Naive thymus-derived CD4-positive, alpha-beta T cell (primary cell): ENCODE results near the gene LARGE2. TPM values are rescaled to one million over a fixed set of nuclear protein-coding genes. Genes with fewer than 3 reads are reported as not detected.

Experiments used
- ATAC-seq: fragments of 150-1000 bp; cut with Tn5 transposase; 2 replicates; pipeline ENCODE4 v1.10.0; 2021; ENCODE audit warnings: mild to moderate bottlenecking, moderate library complexity
- CTCF ChIA-PET: fragments of 350-600 bp; sonication (Branson Sonifier 250); formaldehyde crosslinking; loops from one replicate; lab custom pipeline; 2021; ENCODE audit warnings: antibody characterized with exemption; lab: Charles Lee
- POLR2A ChIA-PET: fragments of 350-600 bp; sonication (Branson Sonifier 250); formaldehyde crosslinking; loops from one replicate; lab custom pipeline; 2021; ENCODE audit warnings: antibody characterized with exemption, inconsistent platforms; lab: Charles Lee
- DNase-seq, 9 donors: peaks; one replicate each; pipeline versions ENCODE4 v3.0.0 to v3.0.0-alpha.2; 2020 to 2022; ENCODE audit warnings: mixed read lengths in 1 of 9
- H3K27ac ChIP-seq: one replicate; pipeline ENCODE4 v1.7.0; 2013; ENCODE audit warnings: mild to moderate bottlenecking, low read depth, low read length, moderate library complexity
- H3K27me3 ChIP-seq, 2 donors: one replicate each; pipeline ENCODE4 v1.7.0; 2013; ENCODE audit warnings: low read length in 2 of 2, mild to moderate bottlenecking in 2 of 2, moderate library complexity in 2 of 2; ENCODE audit not compliant: control insufficient read depth in 2 of 2, insufficient read depth in 2 of 2
- H3K36me3 ChIP-seq, 3 experiments: 1 replicate in 2 of 3; 2 replicates in 1 of 3; pipeline ENCODE4 v1.7.0; 2013; ENCODE audit warnings: low read length in 3 of 3, mild to moderate bottlenecking in 3 of 3, moderate library complexity in 1 of 3; ENCODE audit not compliant: insufficient read depth in 3 of 3, control insufficient read depth in 2 of 3
- H3K4me1 ChIP-seq, 2 donors: one replicate each; pipeline ENCODE4 v1.7.0; 2013; ENCODE audit warnings: low read length in 2 of 2, mild to moderate bottlenecking in 2 of 2, moderate library complexity in 1 of 2; ENCODE audit not compliant: control insufficient read depth in 2 of 2, insufficient read depth in 2 of 2
- H3K4me3 ChIP-seq: 2 replicates; pipeline ENCODE4 v1.7.0; 2013; ENCODE audit warnings: mild to moderate bottlenecking, low read length
- H3K9me3 ChIP-seq, 3 experiments: 1 replicate in 2 of 3; 2 replicates in 1 of 3; pipeline ENCODE4 v1.7.0; 2013; ENCODE audit warnings: low read length in 3 of 3; ENCODE audit not compliant: control insufficient read depth in 2 of 3
- H3K27ac Mint-ChIP-seq, 9 donors: one replicate each; pipeline ENCODE4 v1.8.0; 2020 to 2022; ENCODE audit warnings: mixed read lengths in 9 of 9, mild to moderate bottlenecking in 8 of 9, moderate library complexity in 5 of 9, inconsistent platforms in 2 of 9
- H3K27me3 Mint-ChIP-seq, 5 donors: one replicate each; pipeline ENCODE4 v1.8.0; 2021 to 2022; ENCODE audit warnings: mixed read lengths in 5 of 5, mild to moderate bottlenecking in 1 of 5
- H3K36me3 Mint-ChIP-seq, 5 donors: one replicate each; pipeline ENCODE4 v1.8.0; 2020 to 2022; ENCODE audit warnings: mixed read lengths in 5 of 5, mild to moderate bottlenecking in 3 of 5, inconsistent platforms in 1 of 5
- H3K4me1 Mint-ChIP-seq, 7 donors: one replicate each; pipeline ENCODE4 v1.8.0; 2020 to 2022; ENCODE audit warnings: mixed read lengths in 7 of 7, mild to moderate bottlenecking in 3 of 7, inconsistent platforms in 1 of 7
- H3K4me3 Mint-ChIP-seq, 10 donors: one replicate each; pipeline ENCODE4 v1.8.0; 2020 to 2022; ENCODE audit warnings: mild to moderate bottlenecking in 10 of 10, mixed read lengths in 10 of 10, moderate library complexity in 6 of 10, inconsistent platforms in 2 of 10
- H3K9me3 Mint-ChIP-seq, 11 donors: one replicate each; pipeline ENCODE4 v1.8.0; 2020 to 2022; ENCODE audit warnings: mixed read lengths in 11 of 11, mild to moderate bottlenecking in 4 of 11, inconsistent platforms in 1 of 11, moderate library complexity in 1 of 11
- intact Hi-C, 2 donors: fragments of 100-400 bp; cut with micrococcal nuclease; formaldehyde crosslinking; loops; one replicate each; pipeline ENCODE4 v1.15.1; 2023
- polyA plus RNA-seq, 2 donors: library from polyadenylated mRNA; unstranded; fragments of 300-500 nt; fragmentation: Illumina TruSeq; gene quantifications; one replicate each; pipeline ENCODE4 v1.2.3, GENCODE V29; 2021
- total RNA-seq, 6 experiments: library from RNA in 5 of 6; stranded (reverse) in 5 of 6; gene quantifications; 1 replicate in 5 of 6; 2 replicates in 1 of 6; pipeline ENCODE4 v1.2.3 and lab custom pipeline; 2021 to 2026

LARGE2 gene
- total and polyA plus RNA-seq, 7 experiments from 2014 or later, result 0.24 to 4.8 (median 1.6) TPM; not detected in 1

DNA sequence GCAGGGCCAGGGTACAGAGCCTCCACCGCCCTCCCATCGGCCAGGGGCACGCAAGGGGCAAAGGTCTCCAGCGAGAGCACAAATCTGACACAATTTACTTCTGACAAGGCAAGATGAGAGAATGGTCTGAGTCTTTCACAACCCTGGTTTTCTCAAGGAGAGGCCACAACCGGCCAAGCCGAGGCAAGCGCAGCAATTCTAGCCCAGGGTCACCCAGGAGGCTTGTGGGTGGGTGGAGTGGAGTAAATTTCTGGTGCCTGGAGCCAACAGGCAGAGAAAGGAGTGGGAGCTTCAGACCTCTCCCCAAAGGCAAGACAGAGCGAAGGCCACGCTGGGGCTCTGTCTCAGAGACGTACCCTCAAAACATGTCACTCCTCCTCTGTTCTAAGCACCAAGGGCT, 9.3 kb downstream of the LARGE2 start:
- no peaks in the 10 kb centered on the region for H3K27me3 Mint-ChIP-seq
- CTCF ChIA-PET, result no interaction called here
- Histone ChIP-seq H3K9me3 (no peaks in the 10 kb centered on the region), H3K4me1 (peaks cover 27 to 30% of the 10 kb centered on the region in 2 donors), H3K27ac (peak overlapping the region; percentile 22), H3K4me3 (no peak overlapping the region), H3K27me3 (no peaks in the 10 kb centered on the region), H3K36me3 (peaks cover 4 to 44% (median 10%) of the 10 kb centered on the region in 3 experiments)
- H3K27ac Mint-ChIP-seq, result peak overlapping the region; percentile 14 to 95 (median 54)
- ATAC-seq (no peak), DNase-seq (no peak)
- intact Hi-C loops, result no loop called here
- peak overlapping the region in 1 of 10 donors; percentile 63 for H3K4me3 Mint-ChIP-seq
- H3K4me1 Mint-ChIP-seq, result peaks cover 20 to 40% (median 24%) of the 10 kb centered on the region in 7 donors
- no peaks in the 10 kb centered on the region for H3K9me3 Mint-ChIP-seq
- POLR2A ChIA-PET, result interaction anchor here (0.6 to 4.1 kb wide), 2 partner anchors 13 to 112 kb away, joined by 3 to 26 read pairs; partner anchors contain the start of gene PEX16
- peaks cover 0 to 16% (median 2%) of the 10 kb centered on the region in 5 donors for H3K36me3 Mint-ChIP-seq

DNA sequence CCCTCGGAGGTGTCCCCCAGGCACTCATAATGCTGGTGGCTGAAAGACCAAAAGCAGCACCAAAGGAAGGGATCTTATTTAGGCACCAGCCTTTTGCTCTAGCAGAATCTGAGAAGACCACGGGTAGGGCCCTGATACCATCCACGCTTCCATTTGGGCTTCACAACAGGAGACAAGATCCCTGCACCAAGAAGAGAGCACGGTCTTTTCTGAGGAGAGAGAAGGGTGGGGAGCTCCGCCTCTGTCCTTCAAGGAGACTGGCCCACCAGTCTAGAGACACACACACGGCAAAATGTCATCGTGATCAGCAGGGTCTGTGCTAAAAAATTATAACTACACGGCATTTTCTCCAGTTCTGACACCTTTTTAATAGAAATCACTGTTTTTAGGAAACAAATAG, 9.8 kb downstream of the LARGE2 start:
- Histone ChIP-seq H3K27ac (no peak overlapping the region), H3K27me3 (no peaks in the 10 kb centered on the region), H3K9me3 (no peaks in the 10 kb centered on the region), H3K4me1 (peaks cover 26 to 27% of the 10 kb centered on the region in 2 donors), H3K36me3 (peaks cover 4 to 49% (median 14%) of the 10 kb centered on the region in 3 experiments), H3K4me3 (no peak overlapping the region)
- POLR2A ChIA-PET, result interaction anchor here (0.6 kb wide), 1 partner anchor 112 kb away, joined by 3 read pairs; no protein-coding TSS in a partner anchor
- Mint-ChIP-seq H3K4me3 (no peak overlapping the region), H3K27ac (peak overlapping the region in 6 of 9 donors; percentile 14 to 76 (median 38)), H3K9me3 (no peaks in the 10 kb centered on the region), H3K27me3 (no peaks in the 10 kb centered on the region), H3K4me1 (peaks cover 20 to 39% (median 24%) of the 10 kb centered on the region in 7 donors), H3K36me3 (peaks cover 0 to 21% (median 3%) of the 10 kb centered on the region in 5 donors)
- CTCF ChIA-PET, result no interaction called here
- DNase-seq, result no peak
- ATAC-seq, result no peak
- intact Hi-C loops, result no loop called here

DNA sequence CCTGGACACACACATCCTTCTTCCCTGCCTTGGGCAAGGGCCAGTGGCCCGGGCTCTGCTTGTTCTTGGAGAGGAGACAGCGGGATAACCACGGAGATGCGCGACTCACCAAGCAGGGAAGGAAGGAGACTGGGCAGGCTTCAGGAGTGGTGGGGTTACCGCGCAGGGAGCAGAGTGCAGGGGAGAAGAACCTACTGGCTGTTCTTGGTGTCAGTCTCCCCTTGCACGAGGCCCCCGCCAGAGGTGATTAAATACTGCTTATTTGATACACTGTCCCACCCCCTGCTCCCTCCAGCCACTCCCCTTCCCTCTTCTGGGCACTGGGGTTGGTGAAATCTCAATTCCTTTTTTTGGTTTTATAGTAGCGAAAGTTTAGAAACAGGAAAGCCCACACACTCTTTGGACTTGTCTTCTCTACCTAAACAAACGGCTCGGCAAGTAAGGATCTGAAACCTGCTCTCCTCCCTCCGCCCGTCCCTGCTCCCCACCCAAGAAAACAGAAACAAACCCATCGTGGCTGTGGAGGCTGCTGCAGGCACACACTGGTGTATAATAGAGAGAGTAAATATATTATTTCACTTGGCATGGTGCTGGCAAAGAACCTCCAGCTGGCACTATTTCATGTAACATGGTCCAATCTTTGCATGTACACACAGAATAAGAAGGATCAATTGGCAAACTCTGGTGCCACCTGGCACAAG, 10.8 kb downstream of the LARGE2 start:
- Mint-ChIP-seq H3K36me3 (peaks cover 0 to 27% (median 3%) of the 10 kb centered on the region in 5 donors), H3K4me3 (no peak overlapping the region), H3K27ac (peak overlapping the region in 1 of 9 donors; percentile 54), H3K27me3 (no peaks in the 10 kb centered on the region), H3K9me3 (no peaks in the 10 kb centered on the region), H3K4me1 (peaks cover 17 to 36% (median 22%) of the 10 kb centered on the region in 7 donors)
- DNase-seq (no peak), ATAC-seq (peak; percentile 39)
- POLR2A ChIA-PET, result no interaction called here
- Histone ChIP-seq H3K4me3 (no peak overlapping the region), H3K36me3 (peaks cover 4 to 57% (median 14%) of the 10 kb centered on the region in 3 experiments), H3K4me1 (peaks cover 25 to 27% of the 10 kb centered on the region in 2 donors), H3K27ac (no peak overlapping the region), H3K9me3 (no peaks in the 10 kb centered on the region), H3K27me3 (no peaks in the 10 kb centered on the region)
- CTCF ChIA-PET, result no interaction called here
- intact Hi-C loops, result no loop called here

DNA sequence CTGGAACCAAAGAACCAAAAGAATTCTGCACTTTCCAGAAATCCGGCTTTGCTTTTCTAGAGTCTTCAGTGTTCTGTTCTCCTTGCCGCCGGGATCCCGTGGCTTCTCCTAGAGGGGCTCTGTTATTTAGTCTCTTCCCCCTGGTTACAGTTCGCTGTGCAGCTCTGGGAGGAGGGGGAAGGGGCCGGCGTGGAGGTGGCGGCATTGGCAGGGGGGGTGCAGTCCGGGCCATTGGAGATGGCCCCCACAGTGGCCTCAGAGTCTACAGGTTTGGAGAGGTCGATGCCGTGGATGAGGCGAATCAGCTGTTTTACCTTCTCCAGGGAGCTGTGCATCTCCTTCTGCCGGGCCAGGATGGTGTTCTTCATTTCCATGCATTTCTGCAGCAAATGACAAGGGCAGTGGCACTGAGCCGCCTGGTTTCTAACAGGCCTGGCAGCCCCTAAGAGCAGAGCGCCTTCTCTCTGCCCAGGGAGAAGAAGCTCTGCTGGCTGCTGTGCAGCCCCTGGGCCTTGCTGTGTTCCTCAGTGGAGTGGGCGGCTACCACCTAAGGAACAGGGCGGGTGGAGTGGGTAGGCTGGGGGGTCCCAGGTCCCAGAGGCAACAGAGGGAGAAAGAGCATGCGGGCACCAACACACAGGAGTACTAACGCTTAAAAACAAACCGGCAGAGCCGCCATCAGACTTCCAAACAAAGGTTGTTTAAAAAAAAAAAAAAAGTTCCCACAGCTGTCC, 11.6 kb downstream of the LARGE2 start:
- Histone ChIP-seq H3K36me3 (peaks cover 4 to 60% (median 14%) of the 10 kb centered on the region in 3 experiments), H3K4me3 (no peak overlapping the region), H3K4me1 (peaks cover 25 to 27% of the 10 kb centered on the region in 2 donors), H3K27me3 (no peaks in the 10 kb centered on the region), H3K9me3 (no peaks in the 10 kb centered on the region), H3K27ac (no peak overlapping the region)
- Mint-ChIP-seq H3K27ac (no peak overlapping the region), H3K4me1 (peaks cover 15 to 36% (median 22%) of the 10 kb centered on the region in 7 donors), H3K4me3 (no peak overlapping the region), H3K9me3 (no peaks in the 10 kb centered on the region), H3K36me3 (peaks cover 0 to 30% (median 3%) of the 10 kb centered on the region in 5 donors), H3K27me3 (no peaks in the 10 kb centered on the region)
- ATAC-seq, result no peak
- CTCF ChIA-PET, result interaction anchor here (0.6 kb wide), 1 partner anchor 1010 kb away, joined by 3 read pairs; no protein-coding TSS in a partner anchor
- intact Hi-C loops, result no loop called here
- POLR2A ChIA-PET, result no interaction called here
- no peak for DNase-seq

DNA sequence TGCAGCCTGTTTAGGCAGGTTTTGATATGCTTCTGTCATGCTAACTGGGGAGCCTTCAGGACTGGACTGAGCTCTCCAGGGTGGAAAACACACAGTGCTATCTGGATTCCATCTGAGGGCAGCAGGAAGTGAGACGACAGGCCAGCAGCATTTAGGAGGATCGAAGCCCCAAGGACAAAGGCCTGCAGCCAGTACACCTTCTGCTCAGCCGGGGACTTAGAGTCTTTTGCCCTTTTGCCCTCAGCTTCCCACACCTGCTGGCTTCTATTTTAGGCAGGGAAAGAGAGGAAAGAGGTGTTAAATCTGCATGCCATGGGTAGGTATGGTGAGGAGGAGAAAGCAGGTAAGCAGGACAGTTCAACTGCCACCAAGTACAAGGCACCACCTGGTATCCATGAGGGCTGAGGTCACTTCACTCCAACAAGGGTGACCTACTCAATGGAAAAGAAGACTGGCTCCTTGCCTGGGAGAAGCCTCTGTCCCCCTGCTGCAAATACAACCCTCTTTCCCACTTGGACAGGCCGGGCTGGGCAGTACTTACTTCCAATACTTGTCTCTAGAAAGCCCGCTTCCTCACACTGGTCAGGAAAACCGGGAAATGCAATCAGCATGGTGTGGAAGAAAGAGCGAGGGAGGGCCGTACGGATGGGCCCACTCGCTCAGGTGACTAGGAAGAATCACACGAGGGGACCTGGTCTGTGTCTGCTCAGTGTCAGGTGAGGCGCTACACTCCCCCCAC, 12.3 kb downstream of the LARGE2 start:
- intact Hi-C loops, result no loop called here
- Histone ChIP-seq H3K27ac (no peak overlapping the region), H3K27me3 (no peaks in the 10 kb centered on the region), H3K4me3 (no peak overlapping the region), H3K4me1 (peaks cover 19 to 22% of the 10 kb centered on the region in 2 donors), H3K36me3 (peaks cover 4 to 60% (median 14%) of the 10 kb centered on the region in 3 experiments), H3K9me3 (no peaks in the 10 kb centered on the region)
- no peak for ATAC-seq
- no peak overlapping the region for H3K27ac Mint-ChIP-seq
- CTCF ChIA-PET, result interaction anchor here (0.6 kb wide), 1 partner anchor 1009 kb away, joined by 3 read pairs; no protein-coding TSS in a partner anchor
- no peaks in the 10 kb centered on the region for H3K27me3 Mint-ChIP-seq
- DNase-seq, result no peak
- POLR2A ChIA-PET, result no interaction called here
- peaks cover 0 to 33% (median 3%) of the 10 kb centered on the region in 5 donors for H3K36me3 Mint-ChIP-seq
- peaks cover 15 to 31% (median 19%) of the 10 kb centered on the region in 7 donors for H3K4me1 Mint-ChIP-seq
- no peak overlapping the region for H3K4me3 Mint-ChIP-seq
- H3K9me3 Mint-ChIP-seq, result no peaks in the 10 kb centered on the region
